HEK293 (cell line): Measurements from ENCODE around the gene TNFRSF25.

ENCODE experiments used
- EGR2 ChIP-seq: fragments of 450-650 bp; formaldehyde crosslinking; IDR thresholded peaks from 2 replicates; pipeline ENCODE4 v1.5.1; 2016; ENCODE audit warnings: low read depth, missing biosample characterization, missing genetic modification characterization
- GLIS1 ChIP-seq: fragments of 450-650 bp; formaldehyde crosslinking; IDR thresholded peaks from 2 replicates; pipeline ENCODE4 v1.5.1; 2016; ENCODE audit warnings: missing biosample characterization, missing genetic modification characterization
- HOXA7 ChIP-seq: sonication (generic); formaldehyde crosslinking; IDR thresholded peaks from 2 replicates; pipeline ENCODE4 v1.8.1; 2022; ENCODE audit warnings: missing genetic modification reagents, borderline replicate concordance
- IKZF3 ChIP-seq: fragments of 450-650 bp; IDR thresholded peaks from 2 replicates; pipeline ENCODE4 v1.5.0; 2018; ENCODE audit warnings: missing biosample characterization, mild to moderate bottlenecking, missing genetic modification characterization, moderate library complexity
- KLF10 ChIP-seq: fragments of 450-650 bp; IDR thresholded peaks from 2 replicates; pipeline ENCODE4 v1.5.1; 2018; ENCODE audit warnings: missing biosample characterization, mild to moderate bottlenecking, missing genetic modification characterization
- KLF9 ChIP-seq: fragments of 450-650 bp; formaldehyde crosslinking; IDR thresholded peaks from 2 replicates; pipeline ENCODE4 v1.5.1; 2016; ENCODE audit warnings: missing biosample characterization, missing genetic modification characterization, low read depth
- OVOL3 ChIP-seq: fragments of 450-650 bp; formaldehyde crosslinking; IDR thresholded peaks from 2 replicates; pipeline ENCODE4 v1.5.1; 2016; ENCODE audit warnings: missing biosample characterization, missing genetic modification characterization
- ZBTB20 ChIP-seq: fragments of 450-650 bp; formaldehyde crosslinking; IDR thresholded peaks from 2 replicates; pipeline ENCODE4 v1.5.1; 2016; ENCODE audit warnings: missing biosample characterization, missing genetic modification characterization
- ZBTB26 ChIP-seq: fragments of 450-650 bp; formaldehyde crosslinking; optimal IDR thresholded peaks from 2 replicates; pipeline ENCODE3; 2016; ENCODE audit warnings: missing biosample characterization, mild to moderate bottlenecking, missing genetic modification characterization
- ZEB2 ChIP-seq: fragments of 450-650 bp; formaldehyde crosslinking; IDR thresholded peaks from 2 replicates; pipeline ENCODE4 v1.5.1; 2016; ENCODE audit warnings: missing biosample characterization, missing genetic modification characterization
- ZFHX2 ChIP-seq: fragments of 450-650 bp; formaldehyde crosslinking; conservative IDR thresholded peaks from 2 replicates; pipeline ENCODE4 v1.5.1; 2016; ENCODE audit warnings: missing biosample characterization, missing genetic modification characterization
- ZNF10 ChIP-seq: fragments of 450-650 bp; formaldehyde crosslinking; IDR thresholded peaks from 2 replicates; pipeline ENCODE4 v1.5.1; 2017; ENCODE audit warnings: missing biosample characterization, missing genetic modification characterization
- ZNF112 ChIP-seq: fragments of 450-650 bp; formaldehyde crosslinking; IDR thresholded peaks from 2 replicates; pipeline ENCODE4 v1.5.0; 2017; ENCODE audit warnings: missing biosample characterization, missing genetic modification characterization
- ZNF132 ChIP-seq: fragments of 450-650 bp; formaldehyde crosslinking; IDR thresholded peaks from 2 replicates; pipeline ENCODE4 v1.5.1; 2017; ENCODE audit warnings: missing biosample characterization, missing genetic modification characterization, borderline replicate concordance
- ZNF140 ChIP-seq: fragments of 450-650 bp; formaldehyde crosslinking; IDR thresholded peaks from 2 replicates; pipeline ENCODE4 v1.5.1; 2016; ENCODE audit warnings: missing biosample characterization, missing genetic modification characterization
- ZNF16 ChIP-seq: fragments of 450-650 bp; formaldehyde crosslinking; IDR thresholded peaks from 2 replicates; pipeline ENCODE4 v1.5.1; 2016; ENCODE audit warnings: low read depth, missing biosample characterization, missing genetic modification characterization
- ZNF174 ChIP-seq: fragments of 450-650 bp; formaldehyde crosslinking; IDR thresholded peaks from 2 replicates; pipeline ENCODE4 v1.5.0; 2017; ENCODE audit warnings: missing biosample characterization, mild to moderate bottlenecking, missing genetic modification characterization
- ZNF19 ChIP-seq: fragments of 450-650 bp; formaldehyde crosslinking; IDR thresholded peaks from 2 replicates; pipeline ENCODE4; 2016; ENCODE audit warnings: missing biosample characterization, missing genetic modification characterization, low read depth
- ZNF292 ChIP-seq: fragments of 450-650 bp; formaldehyde crosslinking; IDR thresholded peaks from 2 replicates; pipeline ENCODE4 v1.5.1; 2016; ENCODE audit warnings: low read depth, missing biosample characterization, missing genetic modification characterization, borderline replicate concordance
- ZNF311 ChIP-seq: fragments of 450-650 bp; formaldehyde crosslinking; IDR thresholded peaks from 2 replicates; pipeline ENCODE4 v1.5.1; 2017; ENCODE audit warnings: missing biosample characterization, missing genetic modification characterization, borderline replicate concordance
- ZNF366 ChIP-seq: fragments of 450-650 bp; formaldehyde crosslinking; conservative IDR thresholded peaks from 2 replicates; pipeline ENCODE4 v1.5.1; 2016; ENCODE audit warnings: missing biosample characterization, missing genetic modification characterization
- ZNF394 ChIP-seq: fragments of 450-650 bp; formaldehyde crosslinking; IDR thresholded peaks from 2 replicates; pipeline ENCODE4 v1.5.1; 2016; ENCODE audit warnings: missing biosample characterization, missing genetic modification characterization, mild to moderate bottlenecking, moderate library complexity, borderline replicate concordance
- ZNF416 ChIP-seq: fragments of 450-650 bp; formaldehyde crosslinking; IDR thresholded peaks from 2 replicates; pipeline ENCODE4 v1.5.1; 2016; ENCODE audit warnings: missing biosample characterization, missing genetic modification characterization
- ZNF48 ChIP-seq: fragments of 450-650 bp; formaldehyde crosslinking; IDR thresholded peaks from 2 replicates; pipeline ENCODE4 v1.5.1; 2016; ENCODE audit warnings: missing biosample characterization, missing genetic modification characterization
- ZNF529 ChIP-seq: fragments of 450-650 bp; formaldehyde crosslinking; IDR thresholded peaks from 2 replicates; pipeline ENCODE4 v1.5.1; 2017; ENCODE audit warnings: missing genetic modification characterization, missing biosample characterization; ENCODE audit not compliant: insufficient replicate concordance
- ZNF549 ChIP-seq: fragments of 450-650 bp; IDR thresholded peaks from 2 replicates; pipeline ENCODE4 v1.5.1; 2018; ENCODE audit warnings: missing biosample characterization, missing genetic modification characterization, mild to moderate bottlenecking, inconsistent platforms, moderate library complexity
- ZNF558 ChIP-seq: fragments of 450-650 bp; formaldehyde crosslinking; IDR thresholded peaks from 2 replicates; pipeline ENCODE4 v1.5.1; 2016; ENCODE audit warnings: missing biosample characterization, missing genetic modification characterization
- ZNF560 ChIP-seq: fragments of 450-650 bp; formaldehyde crosslinking; IDR thresholded peaks from 2 replicates; pipeline ENCODE4 v1.5.1; 2017; ENCODE audit warnings: missing biosample characterization, missing genetic modification characterization, borderline replicate concordance
- ZNF585B ChIP-seq: fragments of 450-650 bp; formaldehyde crosslinking; IDR thresholded peaks from 2 replicates; pipeline ENCODE4 v1.5.1; 2016; ENCODE audit warnings: missing biosample characterization, missing genetic modification characterization
- ZNF707 ChIP-seq: fragments of 450-650 bp; formaldehyde crosslinking; IDR thresholded peaks from 2 replicates; pipeline ENCODE4 v1.5.1; 2016; ENCODE audit warnings: missing biosample characterization, missing genetic modification characterization
- ZNF768 ChIP-seq: fragments of 450-650 bp; formaldehyde crosslinking; IDR thresholded peaks from 2 replicates; pipeline ENCODE4 v1.5.1; 2018; ENCODE audit warnings: missing biosample characterization, mild to moderate bottlenecking, missing genetic modification characterization
- ZNF776 ChIP-seq: fragments of 450-650 bp; formaldehyde crosslinking; IDR thresholded peaks from 2 replicates; pipeline ENCODE4 v1.5.0; 2017; ENCODE audit warnings: missing biosample characterization, missing genetic modification characterization, borderline replicate concordance
- ZXDB ChIP-seq: fragments of 450-650 bp; formaldehyde crosslinking; IDR thresholded peaks from 2 replicates; pipeline ENCODE4 v1.5.1; 2016; ENCODE audit warnings: missing biosample characterization, missing genetic modification characterization
- TF ChIP-seq, protein P1 (sequence below): fragments of 450-650 bp; formaldehyde crosslinking; conservative IDR thresholded peaks from 2 replicates; pipeline ENCODE4 v1.5.1; 2016; ENCODE audit warnings: low read depth, missing biosample characterization, missing genetic modification characterization
- TF ChIP-seq, protein P2 (sequence below): fragments of 450-650 bp; formaldehyde crosslinking; IDR thresholded peaks from 2 replicates; pipeline ENCODE4 v1.5.1; 2016; ENCODE audit warnings: missing biosample characterization, missing genetic modification characterization

Gene TNFRSF25

GRCh38 chr1:6427441-6428390 is 38.3 kb downstream of the TNFRSF25 start (continued):
- TF ChIP-seq, protein P1, sequence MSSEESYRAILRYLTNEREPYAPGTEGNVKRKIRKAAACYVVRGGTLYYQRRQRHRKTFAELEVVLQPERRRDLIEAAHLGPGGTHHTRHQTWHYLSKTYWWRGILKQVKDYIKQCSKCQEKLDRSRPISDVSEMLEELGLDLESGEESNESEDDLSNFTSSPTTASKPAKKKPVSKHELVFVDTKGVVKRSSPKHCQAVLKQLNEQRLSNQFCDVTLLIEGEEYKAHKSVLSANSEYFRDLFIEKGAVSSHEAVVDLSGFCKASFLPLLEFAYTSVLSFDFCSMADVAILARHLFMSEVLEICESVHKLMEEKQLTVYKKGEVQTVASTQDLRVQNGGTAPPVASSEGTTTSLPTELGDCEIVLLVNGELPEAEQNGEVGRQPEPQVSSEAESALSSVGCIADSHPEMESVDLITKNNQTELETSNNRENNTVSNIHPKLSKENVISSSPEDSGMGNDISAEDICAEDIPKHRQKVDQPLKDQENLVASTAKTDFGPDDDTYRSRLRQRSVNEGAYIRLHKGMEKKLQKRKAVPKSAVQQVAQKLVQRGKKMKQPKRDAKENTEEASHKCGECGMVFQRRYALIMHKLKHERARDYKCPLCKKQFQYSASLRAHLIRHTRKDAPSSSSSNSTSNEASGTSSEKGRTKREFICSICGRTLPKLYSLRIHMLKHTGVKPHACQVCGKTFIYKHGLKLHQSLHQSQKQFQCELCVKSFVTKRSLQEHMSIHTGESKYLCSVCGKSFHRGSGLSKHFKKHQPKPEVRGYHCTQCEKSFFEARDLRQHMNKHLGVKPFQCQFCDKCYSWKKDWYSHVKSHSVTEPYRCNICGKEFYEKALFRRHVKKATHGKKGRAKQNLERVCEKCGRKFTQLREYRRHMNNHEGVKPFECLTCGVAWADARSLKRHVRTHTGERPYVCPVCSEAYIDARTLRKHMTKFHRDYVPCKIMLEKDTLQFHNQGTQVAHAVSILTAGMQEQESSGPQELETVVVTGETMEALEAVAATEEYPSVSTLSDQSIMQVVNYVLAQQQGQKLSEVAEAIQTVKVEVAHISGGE (tag by site-specific recombination): no peak
- TF ChIP-seq ZXDB (tag by site-specific recombination): no peak
- TF ChIP-seq ZNF174 (tag by site-specific recombination): no peak
- no peak for TF ChIP-seq ZNF10 (tag by site-specific recombination)
- no peak for TF ChIP-seq ZNF558 (tag by site-specific recombination)
- no peak for TF ChIP-seq KLF10 (tag by site-specific recombination)
- no peak for TF ChIP-seq ZNF394 (tag by site-specific recombination)
- no peak for TF ChIP-seq ZNF311 (tag by site-specific recombination)
- no peak for TF ChIP-seq ZNF560 (tag by site-specific recombination)
- no peak for TF ChIP-seq ZNF585B (tag by site-specific recombination)
- TF ChIP-seq ZNF140: no peak
- TF ChIP-seq ZNF416 (tag by site-specific recombination): no peak
- TF ChIP-seq ZNF529 (tag by site-specific recombination): no peak
- no peak for TF ChIP-seq ZNF19 (tag by site-specific recombination)
- no peak for TF ChIP-seq ZNF549 (tag by site-specific recombination)
- TF ChIP-seq ZNF707 (tag by site-specific recombination): no peak
- TF ChIP-seq HOXA7 (CRISPR knock-in tag): no peak
- no peak for TF ChIP-seq OVOL3 (tag by site-specific recombination)
- TF ChIP-seq ZNF16 (tag by site-specific recombination): no peak
- no peak for TF ChIP-seq ZNF776 (tag by site-specific recombination)
- TF ChIP-seq ZNF768 (tag by site-specific recombination): no peak
- TF ChIP-seq ZNF48 (tag by site-specific recombination): no peak
- TF ChIP-seq ZNF292 (tag by site-specific recombination): no peak
- TF ChIP-seq ZBTB26: no peak
- TF ChIP-seq ZEB2 (tag by site-specific recombination): no peak
- TF ChIP-seq ZBTB20 (tag by site-specific recombination): no peak
- TF ChIP-seq ZFHX2 (tag by site-specific recombination): peak; percentile 85
- TF ChIP-seq ZNF112 (tag by site-specific recombination): no peak
- peak; percentile 83 for TF ChIP-seq GLIS1 (tag by site-specific recombination)
- no peak for TF ChIP-seq IKZF3 (tag by site-specific recombination)
- TF ChIP-seq ZNF366 (tag by site-specific recombination): no peak
- TF ChIP-seq EGR2 (tag by site-specific recombination): peak; percentile 58; the same call in 1 of the 2 replicates
- TF ChIP-seq KLF9: no peak
- TF ChIP-seq, protein P2, sequence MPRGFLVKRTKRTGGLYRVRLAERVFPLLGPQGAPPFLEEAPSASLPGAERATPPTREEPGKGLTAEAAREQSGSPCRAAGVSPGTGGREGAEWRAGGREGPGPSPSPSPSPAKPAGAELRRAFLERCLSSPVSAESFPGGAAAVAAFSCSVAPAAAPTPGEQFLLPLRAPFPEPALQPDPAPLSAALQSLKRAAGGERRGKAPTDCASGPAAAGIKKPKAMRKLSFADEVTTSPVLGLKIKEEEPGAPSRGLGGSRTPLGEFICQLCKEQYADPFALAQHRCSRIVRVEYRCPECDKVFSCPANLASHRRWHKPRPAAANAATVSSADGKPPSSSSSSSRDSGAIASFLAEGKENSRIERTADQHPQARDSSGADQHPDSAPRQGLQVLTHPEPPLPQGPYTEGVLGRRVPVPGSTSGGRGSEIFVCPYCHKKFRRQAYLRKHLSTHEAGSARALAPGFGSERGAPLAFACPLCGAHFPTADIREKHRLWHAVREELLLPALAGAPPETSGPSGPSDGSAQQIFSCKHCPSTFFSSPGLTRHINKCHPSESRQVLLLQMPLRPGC (tag by site-specific recombination): no peak
- TF ChIP-seq ZNF132: no peak
